Measurements from ENCODE around the gene LIG1.

DNA sequence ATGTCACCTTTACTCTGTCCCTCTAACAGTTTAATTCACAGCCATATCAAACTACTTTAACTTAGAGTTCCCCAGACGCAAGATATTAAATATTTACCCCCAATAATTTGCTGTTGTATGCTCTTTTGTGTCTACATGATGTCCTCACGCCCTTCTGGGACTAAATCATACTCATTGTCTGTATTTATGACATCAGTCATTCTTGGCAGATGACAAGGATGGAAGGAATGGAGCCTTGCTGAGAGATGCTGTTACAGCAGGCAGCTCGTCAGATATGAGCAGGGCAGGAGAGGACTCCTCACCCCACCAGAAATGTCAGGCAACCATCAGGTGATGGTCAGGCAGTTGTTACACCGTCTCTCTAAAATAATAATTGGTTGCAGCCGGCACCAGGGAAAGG is 43.8 kb upstream of the LIG1 start:
- TF ChIP-seq CTCF (IDR thresholded peaks at IDR 0.05) (no peak), POLR2AphosphoS5 (IDR thresholded peaks at IDR 0.05) (no peak)
